Hepatocyte (in vitro differentiated cells): ENCODE results near the gene UGGT1.

Experiments
- EZH2 ChIP-seq: fragments of 200-600 bp; sonication (generic); IDR thresholded peaks from 2 replicates; pipeline ENCODE4 v1.6.1; 2016; ENCODE audit warnings: antibody characterized with exemption, mild to moderate bottlenecking, borderline replicate concordance
- EZH2phosphoT487 ChIP-seq: fragments of 200-600 bp; sonication (generic); IDR thresholded peaks from one replicate; pipeline ENCODE4 v1.6.1; 2018; ENCODE audit warnings: antibody characterized with exemption, mild to moderate bottlenecking, low read depth, moderate library complexity; ENCODE audit not compliant: unreplicated experiment, severe bottlenecking
- TF ChIP-seq, protein P1 (sequence below): fragments of 200-600 bp; sonication (generic); IDR thresholded peaks from 2 replicates; pipeline ENCODE4 v1.5.1; 2016; ENCODE audit warnings: antibody characterized with exemption, mild to moderate bottlenecking; ENCODE audit not compliant: poor library complexity

GRCh38 chr2:128227862-128228261 is 136.9 kb downstream of the UGGT1 start:
- TF ChIP-seq, protein P1, sequence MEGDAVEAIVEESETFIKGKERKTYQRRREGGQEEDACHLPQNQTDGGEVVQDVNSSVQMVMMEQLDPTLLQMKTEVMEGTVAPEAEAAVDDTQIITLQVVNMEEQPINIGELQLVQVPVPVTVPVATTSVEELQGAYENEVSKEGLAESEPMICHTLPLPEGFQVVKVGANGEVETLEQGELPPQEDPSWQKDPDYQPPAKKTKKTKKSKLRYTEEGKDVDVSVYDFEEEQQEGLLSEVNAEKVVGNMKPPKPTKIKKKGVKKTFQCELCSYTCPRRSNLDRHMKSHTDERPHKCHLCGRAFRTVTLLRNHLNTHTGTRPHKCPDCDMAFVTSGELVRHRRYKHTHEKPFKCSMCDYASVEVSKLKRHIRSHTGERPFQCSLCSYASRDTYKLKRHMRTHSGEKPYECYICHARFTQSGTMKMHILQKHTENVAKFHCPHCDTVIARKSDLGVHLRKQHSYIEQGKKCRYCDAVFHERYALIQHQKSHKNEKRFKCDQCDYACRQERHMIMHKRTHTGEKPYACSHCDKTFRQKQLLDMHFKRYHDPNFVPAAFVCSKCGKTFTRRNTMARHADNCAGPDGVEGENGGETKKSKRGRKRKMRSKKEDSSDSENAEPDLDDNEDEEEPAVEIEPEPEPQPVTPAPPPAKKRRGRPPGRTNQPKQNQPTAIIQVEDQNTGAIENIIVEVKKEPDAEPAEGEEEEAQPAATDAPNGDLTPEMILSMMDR, result no peak
- TF ChIP-seq EZH2 (no peak), EZH2phosphoT487 (no peak)
